GM12891 (cell line): Measurements from ENCODE around the gene PRRC2C.

Source experiments
- PAX5 ChIP-seq: IDR thresholded peaks from 2 replicates; pipeline ENCODE4 v1.6.1; 2011; ENCODE audit warnings: low read length, moderate library complexity, mild to moderate bottlenecking; ENCODE audit not compliant: insufficient read depth, severe bottlenecking
- POLR2A ChIP-seq: IDR thresholded peaks from 2 replicates; pipeline ENCODE4 v1.6.1; 2011; ENCODE audit warnings: low read depth, low read length, control low read depth
- POLR2AphosphoS5 ChIP-seq: IDR thresholded peaks from 2 replicates; pipeline ENCODE4 v1.6.1; 2011; ENCODE audit warnings: low read depth, low read length, control low read depth
- POU2F2 ChIP-seq: IDR thresholded peaks from 2 replicates; pipeline ENCODE4 v1.6.1; 2011; ENCODE audit warnings: low read depth, mild to moderate bottlenecking, control low read depth, low read length, moderate library complexity
- SPI1 ChIP-seq: IDR thresholded peaks from 2 replicates; pipeline ENCODE4 v1.6.1; 2011; ENCODE audit warnings: low read depth, low read length, control low read depth
- TAF1 ChIP-seq: IDR thresholded peaks from 2 replicates; pipeline ENCODE4 v1.6.1; 2011; ENCODE audit warnings: low read depth, low read length, control low read depth

GRCh38 chr1:171588230-171588629 lies 102.9 kb downstream of the PRRC2C start:
- TF ChIP-seq POLR2A, result no peak
- TF ChIP-seq POLR2AphosphoS5, result no peak
- TF ChIP-seq TAF1, result no peak
- TF ChIP-seq POU2F2, result no peak
- no peak for TF ChIP-seq SPI1
- TF ChIP-seq PAX5, result no peak
